HTERT RPE-1 (cell line): Measurements from ENCODE around the gene ALDH1B1.
"Not testable (repeated sequence)": the region's sequence is repeated elsewhere in the genome, so short reads cannot be mapped to it uniquely, and the experiment has no call there.

Experiments used
- in situ Hi-C: fragments of 300-500 bp; cut with MboI; formaldehyde crosslinking; loops from 4 replicates; pipeline ENCODE4 v1.14.3; 2020; ENCODE audit warnings: low sequenced_read_pairs

The ALDH1B1 gene

GRCh38 chr9:38385896-38386295 is 6.6 kb upstream of the ALDH1B1 start:
- in situ Hi-C loops: no loop called here

GRCh38 chr9:38386319-38386895 is 6.1 kb upstream of the ALDH1B1 start:
- in situ Hi-C loops: no loop called here

- in situ Hi-C loops: no loop called here
Measured at GRCh38 chr9:38387066-38387465, 5.4 kb upstream of the ALDH1B1 start.

GRCh38 chr9:38387751-38388150 is 4.8 kb upstream of the ALDH1B1 start:
- in situ Hi-C loops: no loop called here

- in situ Hi-C loops: no loop called here
Measured at GRCh38 chr9:38388283-38389223, 3.9 kb upstream of the ALDH1B1 start.

- in situ Hi-C loops: no loop called here
Measured at GRCh38 chr9:38389313-38389712, 3.2 kb upstream of the ALDH1B1 start.

GRCh38 chr9:38390442-38390841 is 2.1 kb upstream of the ALDH1B1 start:
- in situ Hi-C loops: no loop called here

- in situ Hi-C loops: no loop called here
Measured at GRCh38 chr9:38390851-38391250, 1.7 kb upstream of the ALDH1B1 start.

GRCh38 chr9:38391278-38392118 is 1.0 kb upstream of the ALDH1B1 start:
- in situ Hi-C loops: no loop called here

- in situ Hi-C loops: no loop called here
Measured at GRCh38 chr9:38393128-38393796, 760 bp downstream of the ALDH1B1 start.

- in situ Hi-C loops: no loop called here
Measured at GRCh38 chr9:38394416-38394815, 1.9 kb downstream of the ALDH1B1 start.

GRCh38 chr9:38395653-38396370 is 3.3 kb downstream of the ALDH1B1 start:
- in situ Hi-C loops: no loop called here

- in situ Hi-C loops: no loop called here
Measured at GRCh38 chr9:38396371-38396671, 3.8 kb downstream of the ALDH1B1 start.

- in situ Hi-C loops: not testable (repeated sequence)
Measured at GRCh38 chr9:38399191-38399590, 6.7 kb downstream of the ALDH1B1 start.

GRCh38 chr9:38401994-38402393 is 9.5 kb downstream of the ALDH1B1 start:
- in situ Hi-C loops: no loop called here

- in situ Hi-C loops: no loop called here
Measured at GRCh38 chr9:38404314-38404713, 11.8 kb downstream of the ALDH1B1 start.

GRCh38 chr9:38405785-38406184 is 13.3 kb downstream of the ALDH1B1 start:
- in situ Hi-C loops: no loop called here

- in situ Hi-C loops: no loop called here
Measured at GRCh38 chr9:38406476-38407186, 14.1 kb downstream of the ALDH1B1 start.

GRCh38 chr9:38408719-38409118 is 16.2 kb downstream of the ALDH1B1 start:
- in situ Hi-C loops: no loop called here

- in situ Hi-C loops: no loop called here
Measured at GRCh38 chr9:38412751-38413150, 20.2 kb downstream of the ALDH1B1 start.
